Adrenal gland (tissue), 5 donors: ENCODE measurements around the gene LAMB1.

Experiments used
- CTCF ChIP-seq, 6 experiments: fragments of 450-650 bp in 4 of 6; fragments of 200-600 bp in 2 of 6; sonication (generic) in 1 of 6; IDR thresholded peaks; 1 replicate in 5 of 6; 2 replicates in 1 of 6; pipeline versions ENCODE4 v1.5.1 to v1.8.0; 2016 to 2021; ENCODE audit warnings: antibody characterized with exemption in 6 of 6, mild to moderate bottlenecking in 2 of 6, moderate library complexity in 1 of 6
- POLR2A ChIP-seq, 2 donors: fragments of 450-650 bp; IDR thresholded peaks; one replicate each; pipeline ENCODE4 v1.6.1; 2017; ENCODE audit warnings: antibody characterized with exemption in 2 of 2, mild to moderate bottlenecking in 2 of 2, moderate library complexity in 1 of 2
- donor health status: DM: no; HTN: no; CAD: no.

GRCh38 chr7:107940951-107941350 is 62.0 kb downstream of the LAMB1 start:
- TF ChIP-seq POLR2A (IDR thresholded peaks at IDR 0.05) = no peak
- TF ChIP-seq CTCF (IDR thresholded peaks at IDR 0.05) = no peak
